HG03378 (cell line): ENCODE data around the gene ANO8.

Experiments used
- ATAC-seq: cut with Tn5 transposase; IDR thresholded peaks from one replicate; pipeline ENCODE4 v1.9.1; 2021; ENCODE audit warnings: mild to moderate bottlenecking, moderate library complexity; ENCODE audit not compliant: unreplicated experiment

The ANO8 gene

DNA sequence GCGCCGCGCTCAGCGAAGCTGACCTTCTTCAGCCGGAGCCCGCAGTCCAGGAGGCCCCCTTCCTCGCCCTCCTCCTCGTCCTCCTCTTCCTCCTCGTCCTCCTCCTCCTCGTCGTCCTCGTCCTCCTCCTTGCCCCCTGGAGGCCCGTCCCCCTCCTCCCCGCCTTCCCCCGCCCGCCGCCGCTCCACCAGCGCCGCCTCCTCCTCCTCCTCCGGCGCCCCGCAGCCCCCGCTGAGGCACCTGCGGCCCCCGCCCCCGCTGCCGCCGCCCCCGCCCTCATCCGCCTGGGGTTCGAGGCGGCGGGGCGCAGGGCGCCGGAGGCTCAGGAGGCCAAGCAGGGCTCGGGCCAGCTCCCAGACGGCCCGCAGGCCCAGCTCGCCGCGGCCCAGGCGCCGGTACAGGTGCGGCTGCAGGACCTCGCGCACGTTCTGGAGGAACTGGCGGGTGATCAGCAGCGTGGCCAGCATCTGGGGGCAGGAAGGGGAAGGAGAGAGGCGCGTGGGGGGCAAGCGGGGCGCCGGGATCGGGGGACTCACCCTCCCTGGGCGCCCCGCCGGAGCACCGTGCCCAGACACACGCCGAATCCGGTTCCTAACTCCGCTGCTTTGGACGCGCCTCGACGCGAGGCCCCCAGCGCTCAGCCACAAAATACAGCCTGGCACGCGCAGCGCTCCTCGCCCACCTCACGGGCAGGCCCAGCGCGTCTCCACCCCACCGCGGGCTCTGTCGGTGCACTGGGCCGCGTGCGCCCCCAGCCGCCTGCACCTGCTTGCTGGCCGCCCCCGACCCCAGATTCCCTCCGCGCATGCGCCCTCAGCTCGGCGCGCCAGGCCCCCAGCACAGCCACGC is 5.9 kb downstream of the ANO8 start:
- ATAC-seq = no peak

DNA sequence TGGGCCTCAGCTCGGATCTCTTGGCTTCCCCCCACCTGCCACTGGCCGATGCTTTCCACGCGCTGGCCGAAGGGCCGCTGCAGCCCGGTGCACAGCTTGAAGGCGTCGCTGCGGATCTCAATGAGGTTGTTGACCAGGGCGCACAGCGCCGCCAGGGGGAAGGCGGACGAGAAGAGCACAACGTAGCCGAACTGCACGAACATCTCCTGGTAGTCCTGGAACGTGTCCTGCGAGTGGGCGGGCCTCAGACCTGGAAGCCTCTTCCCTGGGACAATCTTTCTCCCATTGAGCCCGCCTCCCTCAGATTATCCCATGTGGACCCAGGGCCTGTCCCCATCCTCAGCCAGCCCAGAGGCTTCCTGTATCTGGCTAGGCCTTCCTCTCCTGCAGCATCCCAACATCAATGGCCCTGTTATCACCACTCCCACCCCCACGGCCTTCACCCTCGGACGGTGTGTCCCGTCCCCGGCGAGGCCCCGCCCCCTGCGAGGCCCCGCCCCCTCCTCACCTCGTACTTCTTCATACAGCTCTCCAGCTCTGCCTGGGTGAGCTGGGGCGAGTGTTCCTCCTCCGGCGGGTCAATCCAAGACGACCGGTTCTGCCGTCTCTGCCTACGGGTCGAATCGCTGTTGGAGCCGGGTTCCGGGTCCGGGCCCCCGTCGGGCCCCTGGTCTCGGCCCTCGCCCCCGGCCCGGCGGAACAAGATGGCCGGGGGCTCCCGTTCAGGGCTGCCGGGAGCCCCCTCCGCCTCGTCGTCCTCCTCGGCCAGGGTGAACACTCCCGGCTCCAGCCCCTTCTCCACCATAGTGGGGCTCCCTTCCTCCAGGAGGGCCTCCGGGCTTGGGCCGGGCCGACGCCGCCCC is 6.8 kb downstream of the ANO8 start:
- ATAC-seq = no peak

DNA sequence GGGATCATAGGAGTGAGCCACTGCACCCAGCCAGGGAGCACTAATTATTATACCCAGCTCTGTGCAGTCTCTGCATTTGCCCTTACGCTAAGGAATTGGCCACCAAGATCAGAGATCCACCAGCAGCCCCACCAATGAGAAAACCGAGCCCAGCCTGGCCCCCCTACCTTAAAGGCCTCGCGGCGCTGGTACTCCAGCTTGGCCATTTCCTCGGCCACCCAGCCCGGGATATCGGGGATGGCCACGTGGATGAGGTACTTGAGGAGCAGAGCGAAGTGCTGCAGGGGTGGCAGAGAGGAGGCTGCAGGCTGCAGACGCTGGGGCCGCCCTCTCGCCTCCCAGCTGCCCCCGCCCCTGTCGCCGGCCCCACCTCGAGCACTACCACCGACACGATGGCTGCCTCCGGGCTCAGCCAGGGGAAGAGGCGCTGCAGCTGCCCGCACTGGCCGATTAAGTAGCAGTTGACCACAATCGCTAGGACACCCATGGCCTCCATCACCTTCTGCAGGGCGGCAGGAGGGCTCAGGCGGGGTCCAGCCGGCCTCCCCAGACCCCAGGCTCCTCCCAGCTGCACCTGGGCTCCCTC is 7.5 kb downstream of the ANO8 start:
- ATAC-seq = no peak

DNA sequence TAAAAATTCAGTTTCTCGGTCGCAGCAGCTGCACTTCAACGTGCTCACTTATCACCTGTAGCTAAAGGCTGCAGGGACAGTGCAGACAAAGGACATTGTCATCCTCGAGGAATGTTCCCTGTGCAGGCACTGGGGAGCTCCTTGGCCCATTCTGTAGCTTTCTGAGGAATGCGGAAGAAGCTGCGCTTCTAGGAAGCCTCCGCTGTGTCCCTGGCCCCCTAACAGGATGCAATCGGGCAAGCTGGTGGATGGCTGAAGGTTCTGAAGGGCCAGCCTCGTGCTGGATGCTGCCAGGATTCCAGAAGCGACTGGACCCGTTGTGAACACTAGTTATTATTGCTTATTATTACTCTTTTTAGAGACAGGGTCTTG is 8.1 kb downstream of the ANO8 start:
- ATAC-seq = no peak

DNA sequence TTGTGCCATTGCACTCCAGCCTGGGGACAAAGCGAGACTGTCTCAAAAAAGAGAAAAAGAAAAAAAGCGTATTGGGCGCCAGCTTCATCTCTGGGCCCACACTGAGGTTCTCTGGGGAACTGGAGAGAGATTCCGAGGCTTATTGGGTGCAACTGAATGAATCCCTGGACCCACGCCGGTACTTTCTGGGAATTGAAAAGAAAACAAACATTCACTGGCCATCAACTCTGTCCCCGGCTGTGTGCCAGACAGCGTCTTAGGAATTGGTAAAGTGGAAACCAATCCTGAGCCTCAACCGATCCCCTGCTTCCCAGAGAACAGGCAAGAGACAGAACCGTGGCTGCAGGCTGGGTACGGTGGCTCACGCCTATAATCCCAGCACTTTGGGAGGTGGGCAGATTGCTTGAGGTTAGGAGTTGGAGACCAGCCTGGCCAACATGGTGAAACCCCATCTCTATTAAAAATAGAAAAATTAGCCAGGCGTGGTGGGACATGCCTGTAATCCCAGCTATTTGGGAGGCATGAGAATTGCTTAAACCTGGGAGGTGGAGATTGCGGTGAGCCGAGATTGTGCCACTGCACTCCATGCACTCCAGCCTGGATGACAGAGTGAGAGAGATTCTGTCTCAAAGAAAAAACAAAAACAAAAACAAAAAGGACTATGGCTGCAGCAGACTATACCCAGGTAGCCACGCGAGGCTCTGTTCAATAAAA is 8.6 kb downstream of the ANO8 start:
- no peak for ATAC-seq

DNA sequence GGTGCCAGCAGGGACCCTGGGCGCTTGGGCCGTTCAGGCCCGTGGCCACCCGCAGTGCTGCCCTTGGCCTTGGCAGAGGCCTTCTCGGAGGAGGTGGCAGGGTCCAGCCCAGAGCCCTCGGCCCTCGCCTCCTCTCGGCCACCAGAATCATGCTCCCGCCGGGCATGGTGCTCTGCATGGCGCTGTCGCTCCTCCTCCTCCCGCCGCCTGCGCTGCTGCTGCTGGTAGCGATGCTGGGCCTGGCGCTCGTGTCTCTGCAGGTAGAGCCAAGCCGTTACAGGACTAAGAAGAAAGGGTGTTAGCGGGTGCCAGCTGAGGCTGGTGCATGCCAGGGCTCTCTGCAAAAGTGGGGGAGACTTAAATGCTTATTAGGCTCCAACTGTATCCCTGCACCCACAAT is 9.5 kb downstream of the ANO8 start:
- no peak for ATAC-seq

DNA sequence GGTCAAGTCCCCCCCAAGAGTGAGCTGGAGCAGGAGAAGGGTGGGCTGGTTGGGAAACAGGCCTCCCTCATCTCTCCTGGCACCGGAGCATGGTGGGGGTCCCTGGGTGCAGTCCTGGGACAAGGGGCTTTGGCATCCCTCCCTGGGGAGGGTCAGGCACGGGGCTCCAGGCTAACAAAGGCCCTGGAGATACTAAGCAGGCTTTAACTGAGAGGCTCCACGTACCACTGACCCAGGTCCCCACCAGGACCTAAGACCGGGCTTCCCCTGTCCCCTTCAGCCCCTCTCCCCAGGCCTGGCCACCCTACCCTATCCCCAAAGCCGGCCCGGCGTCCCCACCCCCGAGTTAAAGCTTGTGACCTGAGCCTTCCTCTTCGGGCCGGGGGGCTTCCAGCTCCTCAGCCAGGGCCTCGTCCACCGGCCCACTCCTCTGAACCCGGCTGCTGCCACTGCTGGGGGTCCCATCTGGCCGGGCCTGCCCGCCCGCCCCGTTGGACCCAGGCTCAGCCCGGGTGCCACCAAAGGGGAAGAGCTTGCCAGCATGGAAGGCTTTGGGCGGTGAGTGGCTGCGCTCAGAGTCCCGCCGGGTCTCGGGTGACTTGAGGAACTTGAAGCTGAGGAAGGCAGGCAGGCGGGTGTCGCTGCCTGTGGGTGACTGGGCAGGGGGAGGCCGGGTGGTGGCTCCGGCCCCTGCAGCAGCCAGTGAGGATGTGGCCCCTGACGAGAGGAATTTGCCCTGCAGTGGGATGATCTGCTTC is 10.1 kb downstream of the ANO8 start:
- ATAC-seq = no peak

DNA sequence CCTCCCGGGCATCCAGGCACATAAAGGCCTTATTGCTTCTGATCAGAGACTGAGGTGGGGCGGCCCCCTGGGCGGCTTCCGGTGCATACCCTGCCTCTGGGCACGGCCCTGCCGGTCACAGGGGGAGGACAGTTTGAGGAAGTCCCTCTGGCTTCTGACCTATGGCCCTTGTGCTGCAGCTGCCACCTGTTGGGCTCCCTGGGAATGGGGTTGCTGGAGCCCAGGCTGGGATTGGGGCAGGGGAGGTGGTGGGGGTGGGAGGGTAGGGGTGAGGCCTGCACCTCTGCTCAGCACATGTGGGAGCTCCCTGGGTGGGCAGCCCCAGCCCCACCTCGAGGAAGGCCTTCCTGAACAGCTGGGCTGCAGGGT is 10.7 kb downstream of the ANO8 start:
- no peak for ATAC-seq

DNA sequence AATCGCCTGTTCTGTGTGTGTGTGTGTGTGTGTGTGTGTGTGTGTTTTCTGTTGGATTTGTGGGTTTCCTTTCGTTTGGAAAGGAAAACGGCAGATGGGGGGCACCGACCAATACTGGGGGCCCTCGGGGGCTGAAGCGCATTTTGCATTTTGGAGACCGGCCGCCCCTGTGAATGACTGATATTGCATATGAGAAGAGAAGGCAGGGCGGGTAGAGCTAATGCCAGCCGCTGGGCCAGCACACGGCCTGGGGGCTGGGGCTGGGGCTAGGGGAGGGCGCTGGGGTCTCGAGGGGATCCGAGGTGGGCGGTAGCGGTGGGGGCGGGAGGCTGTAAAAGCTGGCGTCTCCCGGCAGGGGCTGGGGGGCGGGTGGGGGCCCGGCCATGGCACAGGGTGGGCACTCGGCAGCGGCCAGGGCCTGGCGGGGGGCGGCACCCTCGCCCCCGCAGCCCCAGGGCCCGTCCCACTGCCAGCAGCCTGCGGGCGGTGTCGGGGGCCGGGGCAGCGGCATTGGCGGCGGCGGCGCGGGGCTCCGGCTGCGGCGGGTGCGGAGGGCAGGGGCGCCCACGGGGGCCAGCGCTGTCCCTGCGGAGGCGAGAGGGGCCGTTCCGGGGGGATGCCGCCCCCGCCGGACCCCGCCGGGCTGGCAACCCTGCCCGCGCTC is 11.2 kb downstream of the ANO8 start:
- ATAC-seq = no peak

DNA sequence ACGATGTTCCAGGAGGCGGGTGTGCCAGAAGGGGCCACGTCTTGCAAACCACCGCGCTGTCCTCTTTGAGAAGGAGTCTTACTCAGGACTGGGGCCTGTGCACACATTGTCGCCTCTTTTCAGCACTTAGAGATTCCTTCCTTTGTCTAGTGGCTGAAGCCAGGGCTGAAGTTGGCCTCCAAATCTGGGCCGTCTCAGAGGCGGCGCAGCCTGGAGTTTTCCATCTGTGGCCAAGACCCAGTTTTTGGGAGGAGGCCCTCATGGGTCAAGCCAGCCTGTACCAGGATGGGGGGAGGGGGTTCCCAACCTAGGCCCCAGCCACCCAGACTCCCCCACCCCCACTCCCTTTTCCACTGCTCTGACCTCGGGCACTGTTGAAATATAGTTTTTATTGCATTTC is 11.8 kb downstream of the ANO8 start:
- ATAC-seq = no peak

DNA sequence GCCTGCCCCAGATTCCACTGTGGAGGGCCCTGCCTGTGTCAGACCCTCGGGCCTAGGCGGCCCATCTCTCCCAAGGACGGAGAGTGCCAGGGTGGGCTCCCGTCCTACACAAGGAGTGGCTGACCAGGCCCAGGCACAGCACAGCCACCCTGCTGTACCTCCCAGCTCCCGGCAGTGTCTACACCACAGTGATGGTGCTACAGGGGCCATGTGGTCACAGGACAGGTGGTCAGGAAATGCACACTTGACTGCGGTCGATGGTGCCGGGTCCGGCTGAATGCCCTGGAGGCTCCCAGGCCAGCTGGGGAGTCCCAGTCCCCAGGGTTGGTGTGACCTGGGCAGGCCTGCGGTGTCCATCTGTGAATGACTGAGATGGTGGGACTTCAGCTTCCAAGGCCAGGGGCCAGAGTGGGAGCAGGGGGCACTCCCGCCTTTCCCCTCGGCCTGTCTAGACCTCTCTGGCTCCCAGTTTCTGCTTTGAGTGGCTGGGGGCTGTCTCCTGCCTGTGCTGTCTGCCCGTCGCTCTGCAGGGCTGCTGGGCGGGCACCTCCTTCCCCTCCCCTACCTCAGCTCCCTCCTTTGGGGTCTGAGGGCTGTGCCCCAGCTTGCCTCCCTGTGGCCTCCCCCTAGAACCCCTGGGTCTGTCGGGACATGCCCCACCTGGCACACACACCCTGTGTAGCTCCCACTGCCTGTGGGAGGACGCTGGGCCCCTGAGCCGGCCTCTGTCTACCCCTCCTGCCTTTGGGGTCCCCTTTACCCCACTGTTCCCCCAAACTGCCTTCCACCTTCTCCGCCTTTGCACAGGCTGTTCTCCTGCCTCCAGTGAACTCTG is 12.8 kb downstream of the ANO8 start:
- ATAC-seq = no peak

DNA sequence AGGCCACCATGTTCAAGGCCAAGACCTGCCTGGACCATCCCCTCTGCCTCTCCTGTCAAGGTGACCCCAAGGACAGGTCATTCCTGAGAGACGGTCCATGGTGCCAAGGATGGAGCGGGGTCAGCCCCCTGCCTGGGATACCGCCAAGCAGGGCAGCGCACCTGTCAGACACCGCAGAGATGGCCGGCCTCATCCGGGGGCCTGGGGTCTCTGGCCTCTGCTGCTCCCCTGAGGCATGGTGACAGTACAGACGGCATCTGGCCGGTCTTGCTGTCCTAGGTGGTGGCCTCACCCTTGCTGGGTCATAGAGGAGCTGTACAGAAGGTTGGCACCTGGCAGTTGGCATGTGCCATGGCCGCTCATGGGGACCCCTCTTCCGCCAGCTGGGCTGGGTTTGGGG is 14.2 kb downstream of the ANO8 start:
- no peak for ATAC-seq

DNA sequence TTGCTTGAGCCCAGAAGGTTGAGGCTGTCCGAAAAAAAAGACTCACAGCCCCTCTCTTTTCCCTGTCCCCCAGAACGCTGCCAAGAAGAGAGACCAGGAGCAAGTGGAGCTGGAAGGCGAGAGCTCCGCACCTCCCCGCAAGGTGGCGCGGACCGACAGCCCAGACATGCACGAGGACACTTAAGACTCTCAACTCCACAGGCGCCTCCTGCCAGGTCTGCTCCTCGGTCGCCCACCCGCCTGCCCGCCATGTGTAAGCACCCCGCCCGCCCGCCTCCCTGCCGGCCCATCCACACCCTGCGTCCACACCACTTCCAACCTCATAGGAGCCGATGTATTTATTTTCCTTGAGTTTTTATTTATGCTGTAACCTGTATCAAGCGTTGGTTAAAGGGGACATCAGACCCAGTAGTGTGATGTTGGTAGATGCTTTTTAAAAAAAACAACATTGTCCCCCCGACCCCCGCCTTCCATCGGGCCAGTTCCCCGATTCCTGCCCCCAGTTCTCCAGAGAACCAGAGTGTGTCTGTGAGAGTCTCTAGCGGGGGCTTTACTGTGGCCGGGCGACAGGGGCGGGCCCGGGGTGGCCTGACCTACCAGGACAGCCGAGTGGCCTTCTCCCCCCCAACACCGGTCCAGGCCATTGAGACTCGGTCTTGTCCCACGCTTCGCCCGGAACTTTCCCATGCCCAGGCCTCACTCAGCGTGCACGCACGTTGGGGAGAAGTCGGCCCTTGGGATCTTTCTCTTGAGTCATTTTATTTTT is 15.0 kb downstream of the ANO8 start:
- ATAC-seq = no peak

DNA sequence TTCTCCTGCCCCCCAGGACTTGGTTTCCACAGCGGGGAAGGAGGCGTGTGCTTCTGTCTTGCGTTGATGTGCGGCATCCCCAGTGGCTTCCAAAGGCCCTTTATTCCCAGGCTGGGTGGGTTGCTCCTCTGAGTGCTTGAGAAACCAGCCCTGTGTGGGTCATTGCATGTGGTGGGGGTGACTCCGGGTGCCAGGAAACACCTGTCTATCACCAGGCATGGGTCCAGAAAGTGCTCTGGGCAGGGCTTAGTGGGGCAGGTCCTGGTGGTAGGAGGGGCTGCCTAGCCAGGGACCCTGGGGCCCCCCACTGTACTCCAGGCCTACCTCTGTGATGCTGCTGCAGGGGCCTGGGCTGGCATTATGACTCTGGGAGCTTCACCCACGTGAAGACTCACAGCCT is 15.7 kb downstream of the ANO8 start:
- ATAC-seq = no peak

DNA sequence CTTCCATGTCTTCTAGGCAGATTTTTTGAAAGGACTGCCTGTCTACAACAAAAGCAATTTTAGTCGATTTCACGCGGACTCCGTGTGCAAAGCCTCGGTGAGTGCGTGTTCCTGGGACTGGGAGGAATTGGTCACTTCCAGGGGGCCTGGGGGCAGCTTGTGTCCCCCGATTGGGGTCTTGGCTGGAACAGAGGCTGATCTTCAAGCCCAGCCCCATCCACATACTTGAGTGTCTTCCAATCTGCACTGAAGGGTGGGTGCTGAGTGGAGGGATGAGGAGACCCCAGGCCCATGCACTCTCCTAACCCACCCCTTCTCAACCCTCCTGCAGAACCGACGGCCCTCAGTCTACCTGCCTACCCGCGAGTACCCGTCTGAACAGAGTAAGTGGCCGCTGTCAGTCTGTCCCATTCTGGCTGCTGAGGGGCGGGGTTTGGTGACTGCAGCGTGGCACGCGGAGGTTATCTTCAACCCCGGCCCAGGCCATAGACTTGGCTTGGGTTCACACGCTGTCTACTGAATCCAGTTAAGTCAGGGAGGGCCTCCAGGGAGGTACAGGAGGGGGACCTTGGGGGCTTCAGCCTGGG is 20.6 kb downstream of the ANO8 start:
- no peak for ATAC-seq

DNA sequence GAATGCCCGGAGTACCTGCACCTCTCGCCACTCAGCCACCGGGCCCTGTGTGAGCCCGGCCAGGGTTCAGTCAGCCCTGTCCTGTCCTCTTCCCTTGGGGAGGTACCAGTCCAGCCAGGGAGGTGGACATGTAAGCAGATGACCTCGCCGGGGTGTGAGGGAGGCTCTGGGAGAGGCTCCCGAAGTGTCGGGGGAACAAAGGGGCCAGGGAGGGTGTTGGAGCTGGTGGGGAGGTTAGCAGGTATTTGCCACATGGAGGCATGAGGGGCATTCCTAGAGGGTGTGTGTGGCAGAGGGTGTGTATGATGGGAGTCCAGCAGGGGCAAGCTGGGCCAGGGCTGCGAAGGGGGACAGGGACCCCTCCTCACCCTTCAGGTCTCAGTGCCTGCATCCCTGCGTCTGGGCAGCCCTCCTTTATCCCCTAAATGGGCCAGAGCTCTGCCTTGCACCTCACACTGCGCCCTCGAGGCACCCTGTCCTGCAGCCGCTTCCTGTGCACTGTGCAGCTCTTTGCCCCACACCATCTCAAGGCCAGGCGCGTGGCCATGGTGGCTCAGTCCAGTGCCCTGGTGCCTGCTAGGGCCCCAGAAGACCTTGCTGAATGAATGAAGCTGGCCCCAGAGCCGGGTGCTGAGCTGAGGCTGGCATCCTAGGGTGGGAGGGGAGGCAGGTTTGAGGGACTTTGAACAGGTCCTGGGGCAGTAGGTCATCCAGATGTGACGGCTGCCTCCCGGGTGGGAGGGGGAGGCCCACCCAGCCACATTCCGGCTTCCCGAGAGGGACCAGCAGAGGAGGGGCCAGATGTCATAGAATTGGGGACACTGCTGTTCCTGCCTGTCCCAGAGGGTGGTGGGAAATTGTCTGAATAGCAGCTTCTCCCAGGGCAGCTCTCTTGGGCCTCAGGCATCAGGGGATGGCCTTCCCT is 22.2 kb downstream of the ANO8 start:
- ATAC-seq = no peak
